ENCODE results near the gene GRIN2A. TPM values are rescaled to one million over a fixed set of nuclear protein-coding genes. Genes with fewer than 3 reads are reported as not detected.

The GRIN2A gene
- polyA plus RNA-seq, 1 donor from 2014 or later = 0.11 TPM

- Histone ChIP-seq H3F3A (ENCODE audit: insufficient read depth, low read length, poor library complexity, severe bottlenecking) (no peaks in the 10 kb centered on the region), H3K4me3 (ENCODE audit: low read length) (no peak overlapping the region), H4K20me1 (ENCODE audit: insufficient read depth) (no peaks in the 10 kb centered on the region), H3K9me3 (ENCODE audit: low read length) (no peaks in the 10 kb centered on the region), H3K36me3 (ENCODE audit: insufficient read depth, low read length) (no peaks in the 10 kb centered on the region), H2AFZ (ENCODE audit: low read depth, low read length) (no peak overlapping the region), H3K9me2 (ENCODE audit: insufficient read depth, low read length) (no peaks in the 10 kb centered on the region), H3K27ac (ENCODE audit: low read length) (no peak overlapping the region), H3K27me3 (ENCODE audit: insufficient read depth, low read depth, low read length) (no peaks in the 10 kb centered on the region), H3K79me2 (replicated peaks; ENCODE audit: insufficient read depth, low read length) (no peaks in the 10 kb centered on the region), H3K4me2 (ENCODE audit: low read length) (no peak overlapping the region), H3K9ac (ENCODE audit: low read length) (no peak overlapping the region)
- TF ChIP-seq EP300 (conservative IDR thresholded peaks at IDR 0.05; ENCODE audit: poor library complexity, severe bottlenecking) = no peak
Observed at GRCh38 chr16:10103700-10104099, 78.5 kb downstream of the GRIN2A start.

- Histone ChIP-seq H2AFZ (ENCODE audit: low read depth, low read length) (no peak overlapping the region), H4K20me1 (ENCODE audit: insufficient read depth) (no peaks in the 10 kb centered on the region), H3K36me3 (ENCODE audit: insufficient read depth, low read length) (no peaks in the 10 kb centered on the region), H3K9ac (ENCODE audit: low read length) (no peak overlapping the region), H3K9me3 (ENCODE audit: low read length) (no peaks in the 10 kb centered on the region), H3K9me2 (ENCODE audit: insufficient read depth, low read length) (no peaks in the 10 kb centered on the region), H3K4me3 (ENCODE audit: low read length) (no peak overlapping the region), H3K79me2 (replicated peaks; ENCODE audit: insufficient read depth, low read length) (no peaks in the 10 kb centered on the region), H3K27me3 (ENCODE audit: insufficient read depth, low read depth, low read length) (no peaks in the 10 kb centered on the region), H3F3A (ENCODE audit: insufficient read depth, low read length, poor library complexity, severe bottlenecking) (no peaks in the 10 kb centered on the region), H3K27ac (ENCODE audit: low read length) (no peak overlapping the region), H3K4me2 (ENCODE audit: low read length) (no peak overlapping the region)
- TF ChIP-seq CTCF (IDR thresholded peaks at IDR 0.05; ENCODE audit: poor library complexity, severe bottlenecking) (no peak), SMC3 (conservative IDR thresholded peaks at IDR 0.05; ENCODE audit: poor library complexity) (no peak), TAF1 (IDR thresholded peaks at IDR 0.05; ENCODE audit: low read depth) (no peak), POLR2AphosphoS5 (IDR thresholded peaks at IDR 0.05) (no peak), RAD21 (conservative IDR thresholded peaks at IDR 0.05) (no peak), MXI1 (conservative IDR thresholded peaks at IDR 0.05; ENCODE audit: poor library complexity, severe bottlenecking) (no peak), EP300 (conservative IDR thresholded peaks at IDR 0.05; ENCODE audit: poor library complexity, severe bottlenecking) (no peak)
Observed at GRCh38 chr16:10103118-10103517, 79.1 kb downstream of the GRIN2A start.

GRCh38 chr16:10100829-10101228 lies 81.4 kb downstream of the GRIN2A start:
- Histone ChIP-seq H3F3A (ENCODE audit: insufficient read depth, low read length, poor library complexity, severe bottlenecking) (no peaks in the 10 kb centered on the region), H3K9ac (ENCODE audit: low read length) (no peak overlapping the region), H3K36me3 (ENCODE audit: insufficient read depth, low read length) (no peaks in the 10 kb centered on the region), H3K4me2 (ENCODE audit: low read length) (no peak overlapping the region), H3K9me2 (ENCODE audit: insufficient read depth, low read length) (no peaks in the 10 kb centered on the region), H3K4me3 (ENCODE audit: low read length) (no peak overlapping the region), H3K9me3 (ENCODE audit: low read length) (no peaks in the 10 kb centered on the region), H2AFZ (ENCODE audit: low read depth, low read length) (no peak overlapping the region), H4K20me1 (ENCODE audit: insufficient read depth) (no peaks in the 10 kb centered on the region), H3K79me2 (replicated peaks; ENCODE audit: insufficient read depth, low read length) (no peaks in the 10 kb centered on the region), H3K27ac (ENCODE audit: low read length) (no peak overlapping the region), H3K27me3 (ENCODE audit: insufficient read depth, low read depth, low read length) (no peaks in the 10 kb centered on the region)
- TF ChIP-seq EZH2 (IDR thresholded peaks at IDR 0.05; ENCODE audit: borderline replicate concordance, insufficient read depth, low read length, poor library complexity, severe bottlenecking) (no peak), REST (IDR thresholded peaks at IDR 0.05; ENCODE audit: borderline replicate concordance) (no peak), TAF1 (IDR thresholded peaks at IDR 0.05; ENCODE audit: low read depth) (no peak), SMC3 (conservative IDR thresholded peaks at IDR 0.05; ENCODE audit: poor library complexity) (no peak), RAD21 (conservative IDR thresholded peaks at IDR 0.05) (no peak), POLR2AphosphoS5 (IDR thresholded peaks at IDR 0.05) (no peak), MXI1 (conservative IDR thresholded peaks at IDR 0.05; ENCODE audit: poor library complexity, severe bottlenecking) (no peak), EP300 (conservative IDR thresholded peaks at IDR 0.05; ENCODE audit: poor library complexity, severe bottlenecking) (no peak), CTCF (IDR thresholded peaks at IDR 0.05; ENCODE audit: poor library complexity, severe bottlenecking) (no peak)
